SK-N-MC (cell line): ENCODE measurements around the gene MYO1A.
"Not testable (repeated sequence)": the region's sequence is repeated elsewhere in the genome, so short reads cannot be mapped to it uniquely, and the experiment has no call there.

Experiments used
- EZH2 ChIP-seq: fragments of 200-600 bp; sonication (generic); IDR thresholded peaks from one replicate; pipeline ENCODE4 v1.6.1; 2017; ENCODE audit warnings: antibody characterized with exemption
- FOXP2 ChIP-seq: optimal IDR thresholded peaks from 2 replicates; pipeline ENCODE3; 2011; ENCODE audit warnings: mild to moderate bottlenecking, moderate library complexity; ENCODE audit not compliant: insufficient read depth; ENCODE audit errors: extremely low read length, control extremely low read depth
- POLR2AphosphoS5 ChIP-seq: IDR thresholded peaks from 2 replicates; pipeline ENCODE4 v1.6.1; 2012; ENCODE audit warnings: mild to moderate bottlenecking, low read depth, low read length, borderline replicate concordance

DNA sequence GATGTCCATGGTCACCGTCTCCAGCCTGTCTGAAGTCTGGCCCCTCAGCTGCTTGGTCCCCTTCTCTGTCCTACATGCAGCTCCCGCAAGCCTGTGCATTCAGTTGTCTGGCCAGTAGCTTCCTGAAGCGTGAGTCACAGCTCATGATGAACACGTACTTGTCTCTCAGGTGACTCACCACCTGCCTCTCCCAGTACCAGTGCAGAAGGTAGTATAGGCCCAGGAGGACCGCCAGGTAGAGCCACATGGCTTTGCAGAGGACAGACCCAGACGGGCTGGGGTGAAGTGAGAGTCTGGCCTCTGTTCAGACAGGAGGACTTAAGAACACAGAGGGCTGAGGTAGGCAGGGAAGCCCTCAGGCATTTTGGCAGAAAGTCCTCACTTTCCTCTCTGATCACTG lies 64.2 kb downstream of the MYO1A start:
- TF ChIP-seq POLR2AphosphoS5, EZH2, FOXP2: not testable (repeated sequence)
